ENCODE data around the gene DLK2.

The DLK2 gene

GRCh38 chr6:43455531-43456428 lies at the start of gene DLK2:
TSS of gene DLK2 (minus strand) at chr6:43455548. CDS start at chr6:43454825, 723 bp downstream.
- no peaks in the 10 kb centered on the region for H3K27me3 ChIP-seq (ENCODE audit: insufficient read depth, low read length)
- H3K9me2 ChIP-seq (ENCODE audit: low read depth, low read length), result no peaks in the 10 kb centered on the region
- H3K79me2 ChIP-seq (ENCODE audit: insufficient read depth, low read length), result no peaks in the 10 kb centered on the region
- H3K36me3 ChIP-seq (ENCODE audit: insufficient read depth, low read length), result peaks cover 20% of the 10 kb centered on the region
- TF ChIP-seq CTCF (IDR thresholded peaks at IDR 0.05; ENCODE audit: low read length) (no peak), EZH2 (IDR thresholded peaks at IDR 0.05; ENCODE audit: borderline replicate concordance, low read length) (no peak)
- peaks cover 20% of the 10 kb centered on the region for H3K4me1 ChIP-seq (ENCODE audit: insufficient read depth, low read length, severe bottlenecking)
- H3K4me3 ChIP-seq (ENCODE audit: low read depth, low read length, poor library complexity, severe bottlenecking), result peak within 1 kb of the TSS; percentile 53
- no peak within 1 kb of the TSS for H2AFZ ChIP-seq (ENCODE audit: low read length)
- H3K9ac ChIP-seq (ENCODE audit: low read length), result no peak within 1 kb of the TSS; the same call in 1 of the 2 replicates
- H3K9me3 ChIP-seq (ENCODE audit: low read length), result no peaks in the 10 kb centered on the region
- no peaks in the 10 kb centered on the region for H4K20me1 ChIP-seq (ENCODE audit: insufficient read depth, low read length)
- H3K4me2 ChIP-seq (ENCODE audit: low read length), result peak within 1 kb of the TSS; percentile 76
- H3K27ac ChIP-seq (ENCODE audit: low read depth, low read length, poor library complexity, severe bottlenecking), result no peak within 1 kb of the TSS
- no peaks in the 10 kb centered on the region for H3F3A ChIP-seq (ENCODE audit: insufficient read depth, low read length)

- H3K4me3 ChIP-seq (ENCODE audit: low read depth, low read length, poor library complexity, severe bottlenecking), result no peak overlapping the region
These were observed 48.1 kb upstream of the DLK2 start for GRCh38 chr6:43503443-43503842.

GRCh38 chr6:43502666-43503065 lies 47.3 kb upstream of the DLK2 start:
- H3K79me2 ChIP-seq (ENCODE audit: insufficient read depth, low read length), result no peaks in the 10 kb centered on the region
- H3K4me1 ChIP-seq (ENCODE audit: insufficient read depth, low read length, severe bottlenecking), result no peaks in the 10 kb centered on the region
- no peak overlapping the region for H3K4me2 ChIP-seq (ENCODE audit: low read length)
- H3K27ac ChIP-seq (ENCODE audit: low read depth, low read length, poor library complexity, severe bottlenecking), result no peak overlapping the region
- H3K36me3 ChIP-seq (ENCODE audit: insufficient read depth, low read length), result peaks cover 43% of the 10 kb centered on the region; the same call in 1 of the 2 replicates
- H2AFZ ChIP-seq (ENCODE audit: low read length), result no peak overlapping the region
- no peaks in the 10 kb centered on the region for H3K9me2 ChIP-seq (ENCODE audit: low read depth, low read length)
- H3K27me3 ChIP-seq (ENCODE audit: insufficient read depth, low read length), result no peaks in the 10 kb centered on the region
- H3F3A ChIP-seq (ENCODE audit: insufficient read depth, low read length), result no peaks in the 10 kb centered on the region
- no peaks in the 10 kb centered on the region for H4K20me1 ChIP-seq (ENCODE audit: insufficient read depth, low read length)
- no peak for TF ChIP-seq EZH2 (IDR thresholded peaks at IDR 0.05; ENCODE audit: borderline replicate concordance, low read length)
- no peak for TF ChIP-seq CTCF (IDR thresholded peaks at IDR 0.05; ENCODE audit: low read length)
- no peak overlapping the region for H3K9ac ChIP-seq (ENCODE audit: low read length)
- H3K9me3 ChIP-seq (ENCODE audit: low read length), result no peaks in the 10 kb centered on the region
- H3K4me3 ChIP-seq (ENCODE audit: low read depth, low read length, poor library complexity, severe bottlenecking), result no peak overlapping the region

More at GRCh38 chr6:43503443-43503842, 48.1 kb upstream of the DLK2 start:
- peaks cover 1% of the 10 kb centered on the region; the same call in 1 of the 2 replicates for H3K27me3 ChIP-seq (ENCODE audit: insufficient read depth, low read length)
- H3K79me2 ChIP-seq (ENCODE audit: insufficient read depth, low read length), result no peaks in the 10 kb centered on the region
- H3K27ac ChIP-seq (ENCODE audit: low read depth, low read length, poor library complexity, severe bottlenecking), result no peak overlapping the region
- H3K9me3 ChIP-seq (ENCODE audit: low read length), result no peaks in the 10 kb centered on the region
- H4K20me1 ChIP-seq (ENCODE audit: insufficient read depth, low read length), result no peaks in the 10 kb centered on the region
- H3K4me2 ChIP-seq (ENCODE audit: low read length), result no peak overlapping the region
- no peak for TF ChIP-seq CTCF (IDR thresholded peaks at IDR 0.05; ENCODE audit: low read length)
- no peak for TF ChIP-seq EZH2 (IDR thresholded peaks at IDR 0.05; ENCODE audit: borderline replicate concordance, low read length)
- no peaks in the 10 kb centered on the region for H3K4me1 ChIP-seq (ENCODE audit: insufficient read depth, low read length, severe bottlenecking)
- no peaks in the 10 kb centered on the region for H3K9me2 ChIP-seq (ENCODE audit: low read depth, low read length)
- H3K9ac ChIP-seq (ENCODE audit: low read length), result no peak overlapping the region
- no peaks in the 10 kb centered on the region for H3F3A ChIP-seq (ENCODE audit: insufficient read depth, low read length)
- H3K36me3 ChIP-seq (ENCODE audit: insufficient read depth, low read length), result peaks cover 43% of the 10 kb centered on the region; the same call in 1 of the 2 replicates
- no peak overlapping the region for H2AFZ ChIP-seq (ENCODE audit: low read length)
